Uterus (tissue), 2 donors: ENCODE results near the gene ENOSF1.

ENCODE experiments used
- CTCF ChIP-seq, 4 experiments: fragments of 200-600 bp in 2 of 4; fragments of 450-650 bp in 2 of 4; sonication (generic) in 2 of 4; IDR thresholded peaks; one replicate each; pipeline ENCODE4 v1.5.1; 2016 to 2019; ENCODE audit warnings: antibody characterized with exemption in 4 of 4, mild to moderate bottlenecking in 2 of 4, moderate library complexity in 1 of 4
- POLR2A ChIP-seq, 2 donors: fragments of 450-650 bp; IDR thresholded peaks; one replicate each; pipeline ENCODE4 v1.6.1; 2016; ENCODE audit warnings: antibody characterized with exemption in 2 of 2, mild to moderate bottlenecking in 1 of 2, moderate library complexity in 1 of 2

GRCh38 chr18:668260-668659 is 44.2 kb downstream of the ENOSF1 start:
- no peak for TF ChIP-seq CTCF (IDR thresholded peaks at IDR 0.05)
- no peak for TF ChIP-seq POLR2A (IDR thresholded peaks at IDR 0.05)
